Ascending aorta (tissue), 2 donors: Measurements from ENCODE around the gene LTK. TPM values are rescaled to one million over a fixed set of nuclear protein-coding genes. Genes with fewer than 3 reads are reported as not detected.
"Not testable (repeated sequence)": the region's sequence is repeated elsewhere in the genome, so short reads cannot be mapped to it uniquely, and the experiment has no call there.

Experiments
- DNase-seq, 2 donors: peaks; one replicate each; pipeline ENCODE4 v3.0.0-alpha.2; 2019; ENCODE audit warnings: low spot score in 2 of 2
- H3K27ac ChIP-seq, 2 donors: fragments of 200-600 bp; sonication (generic); one replicate each; pipeline ENCODE4 v1.5.1; 2016 to 2017; ENCODE audit warnings: mild to moderate bottlenecking in 1 of 2
- H3K27me3 ChIP-seq: fragments of 200-600 bp; sonication (generic); one replicate; pipeline ENCODE4 v1.5.1; 2017
- H3K36me3 ChIP-seq, 2 donors: fragments of 200-600 bp; sonication (generic); one replicate each; pipeline ENCODE4 v1.5.1; 2016
- H3K4me1 ChIP-seq, 2 donors: fragments of 200-600 bp; sonication (generic); one replicate each; pipeline ENCODE4 v1.5.1; 2016 to 2017; ENCODE audit warnings: mild to moderate bottlenecking in 1 of 2
- H3K4me3 ChIP-seq, 2 donors: fragments of 200-600 bp; sonication (generic); one replicate each; pipeline ENCODE4 v1.5.1; 2016 to 2017; ENCODE audit warnings: mild to moderate bottlenecking in 1 of 2
- H3K9me3 ChIP-seq, 2 donors: fragments of 200-600 bp; sonication (generic); one replicate each; pipeline ENCODE4 v1.5.1; 2016
- intact Hi-C: fragments of 100-400 bp; cut with DNase I; formaldehyde crosslinking; loops from one replicate; pipeline ENCODE4 v1.15.1; 2023
- total RNA-seq: library from RNA; depleted of rRNA; stranded (reverse); fragments of >200 nt; gene quantifications from one replicate; pipeline ENCODE4 v1.1.0, GENCODE V29; 2016
- TF ChIP-seq, protein P1 (sequence below), 3 experiments: fragments of 200-600 bp in 2 of 3; fragments of 450-650 bp in 1 of 3; sonication (generic) in 2 of 3; IDR thresholded peaks; one replicate each; pipeline ENCODE4 v1.5.1; 2016 to 2019; ENCODE audit warnings: antibody characterized with exemption in 3 of 3, mild to moderate bottlenecking in 1 of 3, moderate library complexity in 1 of 3

Gene LTK
- total RNA-seq, 1 donor from 2014 or later, result not detected

DNA sequence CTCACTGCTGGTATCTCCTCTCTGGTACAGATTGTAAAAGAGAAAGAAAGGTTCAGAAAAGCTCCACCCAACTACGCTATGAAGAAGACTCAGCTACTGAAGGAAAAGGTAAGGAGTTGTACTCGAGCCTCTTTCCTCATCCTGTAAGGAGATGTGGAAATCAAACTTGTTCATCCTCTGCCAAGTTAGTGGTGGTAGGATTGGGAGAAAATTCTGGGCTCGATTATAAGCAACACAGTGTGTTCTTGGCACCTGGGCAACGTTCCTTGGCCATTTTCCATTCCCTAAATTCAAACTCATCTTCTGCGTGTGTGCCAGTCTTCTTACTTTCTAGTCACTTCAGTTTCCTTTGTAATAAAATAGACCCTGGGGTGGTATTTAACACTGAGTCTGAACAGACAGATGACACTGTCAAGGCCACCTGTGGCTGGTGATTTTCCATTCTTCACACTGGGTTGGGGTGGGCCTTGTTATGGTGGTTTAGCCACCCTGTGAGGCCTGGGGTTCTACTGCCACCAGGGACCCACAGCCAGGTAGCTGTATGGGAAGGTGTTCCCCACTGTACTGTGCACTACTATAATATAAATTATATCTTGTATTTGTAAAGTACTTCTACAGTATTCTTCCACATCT lies 37.1 kb downstream of the LTK start:
- no peak overlapping the region for H3K4me3 ChIP-seq
- TF ChIP-seq, protein P1, sequence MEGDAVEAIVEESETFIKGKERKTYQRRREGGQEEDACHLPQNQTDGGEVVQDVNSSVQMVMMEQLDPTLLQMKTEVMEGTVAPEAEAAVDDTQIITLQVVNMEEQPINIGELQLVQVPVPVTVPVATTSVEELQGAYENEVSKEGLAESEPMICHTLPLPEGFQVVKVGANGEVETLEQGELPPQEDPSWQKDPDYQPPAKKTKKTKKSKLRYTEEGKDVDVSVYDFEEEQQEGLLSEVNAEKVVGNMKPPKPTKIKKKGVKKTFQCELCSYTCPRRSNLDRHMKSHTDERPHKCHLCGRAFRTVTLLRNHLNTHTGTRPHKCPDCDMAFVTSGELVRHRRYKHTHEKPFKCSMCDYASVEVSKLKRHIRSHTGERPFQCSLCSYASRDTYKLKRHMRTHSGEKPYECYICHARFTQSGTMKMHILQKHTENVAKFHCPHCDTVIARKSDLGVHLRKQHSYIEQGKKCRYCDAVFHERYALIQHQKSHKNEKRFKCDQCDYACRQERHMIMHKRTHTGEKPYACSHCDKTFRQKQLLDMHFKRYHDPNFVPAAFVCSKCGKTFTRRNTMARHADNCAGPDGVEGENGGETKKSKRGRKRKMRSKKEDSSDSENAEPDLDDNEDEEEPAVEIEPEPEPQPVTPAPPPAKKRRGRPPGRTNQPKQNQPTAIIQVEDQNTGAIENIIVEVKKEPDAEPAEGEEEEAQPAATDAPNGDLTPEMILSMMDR (IDR thresholded peaks at IDR 0.05), result no peak
- no peaks in the 10 kb centered on the region for H3K9me3 ChIP-seq
- H3K4me1 ChIP-seq, result no peaks in the 10 kb centered on the region
- H3K27me3 ChIP-seq, result no peaks in the 10 kb centered on the region
- no peak overlapping the region for H3K27ac ChIP-seq
- intact Hi-C loops, result no loop called here
- H3K36me3 ChIP-seq, result peaks cover 85 to 98% of the 10 kb centered on the region in 2 donors
- no peak for DNase-seq

DNA sequence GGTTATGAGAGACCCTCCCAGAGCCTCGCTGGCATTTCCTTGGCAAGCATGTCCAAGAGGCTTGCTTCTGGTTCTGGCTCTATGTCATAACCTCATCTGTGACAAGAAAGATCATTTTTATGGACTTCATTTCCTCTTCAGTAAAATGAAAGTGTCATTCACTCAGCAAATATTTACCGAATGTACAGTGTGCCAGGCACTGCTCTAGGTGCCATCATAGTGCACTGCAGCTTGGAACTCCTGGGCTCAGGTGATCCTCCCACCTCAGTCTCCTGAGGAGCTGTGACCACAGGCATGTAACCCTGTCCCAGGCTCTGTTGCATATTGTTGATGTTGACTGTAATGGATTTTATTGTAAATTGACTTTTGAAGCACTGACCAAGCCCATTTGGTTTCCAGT lies 38.7 kb downstream of the LTK start:
- Histone ChIP-seq H3K4me3 (no peak overlapping the region), H3K4me1 (no peaks in the 10 kb centered on the region), H3K9me3 (no peaks in the 10 kb centered on the region), H3K27me3 (no peaks in the 10 kb centered on the region), H3K36me3 (peaks cover 84 to 98% of the 10 kb centered on the region in 2 donors), H3K27ac (no peak overlapping the region)
- DNase-seq, result no peak
- intact Hi-C loops, result no loop called here
- TF ChIP-seq, protein P1 (IDR thresholded peaks at IDR 0.05), result no peak

DNA sequence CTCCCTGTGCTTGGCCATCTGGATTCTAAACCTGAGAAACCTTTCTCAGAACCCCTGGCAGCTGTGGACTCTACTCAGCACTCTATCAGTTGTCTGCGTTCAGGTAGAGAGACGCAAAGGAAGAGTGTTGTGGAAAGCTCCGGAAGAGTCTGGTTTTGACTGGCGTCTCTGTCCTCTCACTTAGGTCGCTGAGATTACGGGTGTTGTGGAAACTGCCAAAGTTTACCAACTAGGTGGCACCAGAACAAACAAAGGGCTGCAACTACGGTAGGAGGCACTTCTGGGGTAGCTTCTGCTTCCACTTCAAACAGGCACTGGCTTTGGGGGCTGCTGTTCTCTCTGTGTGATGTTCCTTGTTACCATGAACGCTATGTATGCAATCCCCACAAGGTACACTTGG lies 39.2 kb downstream of the LTK start:
- TF ChIP-seq, protein P1 (IDR thresholded peaks at IDR 0.05), result no peak
- Histone ChIP-seq H3K9me3 (no peaks in the 10 kb centered on the region), H3K4me3 (no peak overlapping the region), H3K36me3 (peaks cover 82 to 98% of the 10 kb centered on the region in 2 donors), H3K27ac (no peak overlapping the region), H3K27me3 (no peaks in the 10 kb centered on the region), H3K4me1 (no peaks in the 10 kb centered on the region)
- intact Hi-C loops, result no loop called here
- no peak for DNase-seq

DNA sequence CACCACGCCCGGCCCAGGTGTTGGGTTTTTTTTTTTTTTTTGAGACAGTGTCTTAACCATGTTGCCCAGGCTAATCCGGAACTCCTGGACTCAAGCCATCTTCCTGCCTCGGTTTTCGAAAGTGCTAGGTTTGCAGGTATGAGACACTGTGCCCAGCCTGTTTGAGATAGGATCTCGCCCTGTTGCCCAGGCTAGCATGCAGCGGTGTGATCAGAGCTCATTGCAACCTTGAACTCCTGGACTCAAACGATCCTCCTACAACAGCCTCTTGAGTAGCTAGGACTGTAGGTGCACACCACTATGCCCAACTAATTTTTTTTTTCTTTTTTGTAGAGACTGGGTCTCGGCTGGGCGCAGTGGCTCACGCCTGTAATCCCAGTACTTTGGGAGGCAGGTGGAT lies 40.2 kb downstream of the LTK start:
- Histone ChIP-seq H3K27ac (no peak overlapping the region), H3K36me3 (peaks cover 73 to 94% of the 10 kb centered on the region in 2 donors), H3K27me3 (no peaks in the 10 kb centered on the region), H3K4me1 (no peaks in the 10 kb centered on the region), H3K9me3 (no peaks in the 10 kb centered on the region), H3K4me3 (no peak overlapping the region)
- intact Hi-C loops, result no loop called here
- TF ChIP-seq, protein P1 (IDR thresholded peaks at IDR 0.05), result no peak
- DNase-seq, result no peak

DNA sequence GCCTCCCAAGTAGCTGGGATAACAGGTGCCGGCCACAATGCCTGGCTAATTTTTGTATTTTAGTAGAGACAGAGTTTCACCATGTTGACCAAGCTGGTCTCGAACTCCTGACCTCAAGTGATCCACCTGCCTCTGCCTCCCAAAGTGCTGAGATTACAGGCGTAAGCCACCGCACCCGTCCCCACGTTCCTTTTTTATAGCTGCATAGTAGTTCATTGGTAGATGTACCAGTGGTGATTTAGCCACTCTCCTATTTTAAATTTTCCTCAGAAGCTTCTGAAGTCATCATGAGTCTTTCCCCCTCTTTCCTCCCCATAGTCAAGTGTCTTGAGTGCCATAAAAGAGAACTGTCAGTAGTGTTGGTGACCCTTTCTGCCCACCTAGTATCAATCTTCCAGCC lies 44.0 kb downstream of the LTK start:
- H3K27me3 ChIP-seq, intact Hi-C loops, DNase-seq, H3K4me3 ChIP-seq, H3K4me1 ChIP-seq, H3K9me3 ChIP-seq, H3K27ac ChIP-seq: not testable (repeated sequence)
- H3K36me3 ChIP-seq, result peaks cover 54 to 80% of the 10 kb centered on the region in 2 donors

DNA sequence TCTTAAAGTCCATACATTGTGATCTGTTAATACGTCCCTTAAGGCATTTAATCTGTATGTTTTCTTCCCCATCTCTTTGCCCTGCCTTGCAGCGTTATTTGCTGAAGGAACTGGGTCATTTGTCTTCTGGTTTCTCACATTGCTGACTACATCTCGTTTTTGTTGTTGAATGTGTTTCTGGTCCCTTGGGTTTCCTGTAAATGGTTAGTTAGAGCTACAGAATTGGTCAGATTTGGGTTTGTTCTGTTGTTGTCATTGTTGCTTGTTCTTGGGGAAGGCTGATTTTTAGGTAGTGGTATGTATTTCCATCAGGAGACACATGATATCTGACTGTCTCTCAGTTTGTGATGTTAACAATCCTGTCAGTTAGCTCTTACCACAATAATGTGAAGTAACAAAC lies 46.9 kb downstream of the LTK start:
- Histone ChIP-seq H3K27me3 (no peaks in the 10 kb centered on the region), H3K4me1 (no peaks in the 10 kb centered on the region), H3K4me3 (no peak overlapping the region), H3K9me3 (no peaks in the 10 kb centered on the region), H3K36me3 (peaks cover 41 to 70% of the 10 kb centered on the region in 2 donors), H3K27ac (no peak overlapping the region)
- TF ChIP-seq, protein P1 (IDR thresholded peaks at IDR 0.05), result no peak
- no peak for DNase-seq
- intact Hi-C loops, result no loop called here
